IMR-90 (cell line): ENCODE data around the gene MRPL11.

ENCODE experiments used
- BHLHE40 ChIP-seq: fragments of 150-350 bp; IDR thresholded peaks from 2 replicates; pipeline ENCODE4 v1.6.1; 2016; ENCODE audit warnings: mild to moderate bottlenecking, low read depth, low read length
- CEBPB ChIP-seq: IDR thresholded peaks from 2 replicates; pipeline ENCODE4 v1.6.1; 2012; ENCODE audit warnings: low read depth, low read length, improper control_type of control experiment
- CTCF ChIP-seq: conservative IDR thresholded peaks from 2 replicates; pipeline ENCODE4 v1.5.1; 2012; ENCODE audit warnings: mild to moderate bottlenecking, low read depth, low read length, improper control_type of control experiment
- FOS ChIP-seq: fragments of 150-350 bp; IDR thresholded peaks from 2 replicates; pipeline ENCODE4 v1.6.1; 2016; ENCODE audit warnings: low read depth, low read length
- MAFK ChIP-seq: IDR thresholded peaks from 2 replicates; pipeline ENCODE4 v1.6.1; 2012; ENCODE audit warnings: low read depth, low read length, improper control_type of control experiment
- MXI1 ChIP-seq: IDR thresholded peaks from 2 replicates; pipeline ENCODE4 v1.6.1; 2012; ENCODE audit warnings: low read depth, mild to moderate bottlenecking, low read length, moderate library complexity, borderline replicate concordance
- NFE2L2 ChIP-seq: fragments of 150-350 bp; IDR thresholded peaks from 2 replicates; pipeline ENCODE4 v1.6.1; 2016; ENCODE audit warnings: low read depth, mild to moderate bottlenecking, low read length
- POLR2A ChIP-seq: IDR thresholded peaks from 2 replicates; pipeline ENCODE4 v1.6.1; 2012; ENCODE audit warnings: mild to moderate bottlenecking, low read depth, low read length
- RAD21 ChIP-seq: IDR thresholded peaks from 2 replicates; pipeline ENCODE4 v1.6.1; 2012; ENCODE audit warnings: low read length, improper control_type of control experiment
- RCOR1 ChIP-seq: IDR thresholded peaks from 2 replicates; pipeline ENCODE4 v1.6.1; 2012; ENCODE audit warnings: mild to moderate bottlenecking, low read length, improper control_type of control experiment; ENCODE audit not compliant: insufficient replicate concordance
- SMC3 ChIP-seq: fragments of 150-350 bp; IDR thresholded peaks from 2 replicates; pipeline ENCODE4 v1.6.1; 2016; ENCODE audit warnings: low read depth, mild to moderate bottlenecking, antibody characterized with exemption, low read length, moderate library complexity
- USF2 ChIP-seq: fragments of 150-350 bp; IDR thresholded peaks from 2 replicates; pipeline ENCODE4 v1.6.1; 2017; ENCODE audit warnings: mild to moderate bottlenecking, antibody characterized with exemption, low read length, low read depth

- no peak for TF ChIP-seq CTCF
- no peak for TF ChIP-seq POLR2A
- TF ChIP-seq CEBPB: no peak
- TF ChIP-seq RAD21: no peak
- TF ChIP-seq SMC3: no peak
- TF ChIP-seq MXI1: no peak
- no peak for TF ChIP-seq RCOR1
- TF ChIP-seq MAFK: no peak
- no peak for TF ChIP-seq BHLHE40
- no peak for TF ChIP-seq USF2
- no peak for TF ChIP-seq NFE2L2
- TF ChIP-seq FOS: no peak
These were observed 9.9 kb upstream of the MRPL11 start for GRCh38 chr11:66448523-66448922.
